HG03432 (cell line): Measurements from ENCODE around the gene SEMA6B.
"Not testable (repeated sequence)": the region's sequence is repeated elsewhere in the genome, so short reads cannot be mapped to it uniquely, and the experiment has no call there.

Source experiments
- ATAC-seq: cut with Tn5 transposase; IDR thresholded peaks from one replicate; pipeline ENCODE4 v1.9.1; 2021; ENCODE audit warnings: mild to moderate bottlenecking, moderate library complexity; ENCODE audit not compliant: unreplicated experiment

Gene SEMA6B

GRCh38 chr19:4573682-4574081 is 14.2 kb upstream of the SEMA6B start:
- no peak for ATAC-seq

GRCh38 chr19:4571305-4571917 is 11.9 kb upstream of the SEMA6B start:
- no peak for ATAC-seq

GRCh38 chr19:4570916-4571304 is 11.4 kb upstream of the SEMA6B start:
- ATAC-seq: no peak

- ATAC-seq: no peak
These were observed 10.9 kb upstream of the SEMA6B start for GRCh38 chr19:4570402-4570801.

GRCh38 chr19:4568886-4569285 is 9.4 kb upstream of the SEMA6B start:
- ATAC-seq: no peak

GRCh38 chr19:4567584-4568071 is 8.1 kb upstream of the SEMA6B start:
- ATAC-seq: no peak

GRCh38 chr19:4566402-4567051 is 7.0 kb upstream of the SEMA6B start:
- ATAC-seq: no peak

- not testable (repeated sequence) for ATAC-seq
These were observed 4.1 kb upstream of the SEMA6B start for GRCh38 chr19:4563562-4563961.

- not testable (repeated sequence) for ATAC-seq
These were observed 2.6 kb upstream of the SEMA6B start for GRCh38 chr19:4562085-4562484.

- ATAC-seq: no peak
These were observed 1.2 kb downstream of the SEMA6B start for GRCh38 chr19:4557971-4558941.

GRCh38 chr19:4557144-4557970 is 2.1 kb downstream of the SEMA6B start:
- no peak for ATAC-seq

GRCh38 chr19:4556597-4557127 is 2.8 kb downstream of the SEMA6B start:
- no peak for ATAC-seq

- no peak for ATAC-seq
These were observed 3.6 kb downstream of the SEMA6B start for GRCh38 chr19:4555657-4556561.

- no peak for ATAC-seq
These were observed 4.8 kb downstream of the SEMA6B start for GRCh38 chr19:4554717-4555116.

GRCh38 chr19:4553775-4554174 is 5.7 kb downstream of the SEMA6B start:
- no peak for ATAC-seq

GRCh38 chr19:4553092-4553695 is 6.3 kb downstream of the SEMA6B start:
- no peak for ATAC-seq

- ATAC-seq: no peak
These were observed 7.0 kb downstream of the SEMA6B start for GRCh38 chr19:4552525-4552819.

- no peak for ATAC-seq
These were observed 8.9 kb downstream of the SEMA6B start for GRCh38 chr19:4550479-4551050.

GRCh38 chr19:4550018-4550417 is 9.5 kb downstream of the SEMA6B start:
- no peak for ATAC-seq
